ENCODE data around the gene VEGFA. TPM values are rescaled to one million over a fixed set of nuclear protein-coding genes. Genes with fewer than 3 reads are reported as not detected.

Gene VEGFA
- total RNA-seq, 4 donors from 2014 or later: 510 to 1,437 (median 630) TPM

GRCh38 chr6:43781941-43782704 lies 12.1 kb downstream of the VEGFA start:
- 77 to 84% methylated on average over 14 to 20 of the region's 20 CpGs for WGBS, 2 donors
- TF ChIP-seq CTCF (IDR thresholded peaks at IDR 0.05): no peak
- no peak for TF ChIP-seq POLR2A (IDR thresholded peaks at IDR 0.05)
- intact Hi-C loops (cut with DNase I): no loop called here
- H3K4me1 ChIP-seq: peaks cover 19 to 47% of the 10 kb centered on the region in 2 donors
- no peaks in the 10 kb centered on the region for H3K9me3 ChIP-seq
- H3K4me3 ChIP-seq (replicated peaks in 1 of 3): no peak overlapping the region
- H3K36me3 ChIP-seq: peaks cover 86 to 88% of the 10 kb centered on the region in 2 donors
- no peak for DNase-seq
- peak overlapping the region in 1 of 3 donors; percentile 24 for H3K27ac ChIP-seq
- H3K27me3 ChIP-seq: no peaks in the 10 kb centered on the region

GRCh38 chr6:43782764-43783513 lies 12.9 kb downstream of the VEGFA start:
- H3K36me3 ChIP-seq: peaks cover 78 to 80% of the 10 kb centered on the region in 2 donors
- H3K27ac ChIP-seq: peak overlapping the region in 1 of 3 donors; percentile 24
- no peak overlapping the region for H3K4me3 ChIP-seq (replicated peaks in 1 of 3)
- TF ChIP-seq POLR2A (IDR thresholded peaks at IDR 0.05): no peak
- no peak for TF ChIP-seq CTCF (IDR thresholded peaks at IDR 0.05)
- intact Hi-C loops (cut with DNase I): no loop called here
- H3K9me3 ChIP-seq: no peaks in the 10 kb centered on the region
- 77 to 84% methylated on average over 11 of the region's 11 CpGs for WGBS, 2 donors
- no peak for DNase-seq
- no peaks in the 10 kb centered on the region for H3K27me3 ChIP-seq
- H3K4me1 ChIP-seq: peaks cover 19 to 39% of the 10 kb centered on the region in 2 donors

- WGBS, 2 donors: 84 to 88% methylated on average over 26 of the region's 26 CpGs
- TF ChIP-seq POLR2A (IDR thresholded peaks at IDR 0.05) (no peak), CTCF (IDR thresholded peaks at IDR 0.05) (no peak)
- no peak for DNase-seq
- no peak overlapping the region for H3K4me3 ChIP-seq (replicated peaks in 1 of 3)
- H3K36me3 ChIP-seq: peaks cover 65 to 67% of the 10 kb centered on the region in 2 donors
- no peaks in the 10 kb centered on the region for H3K9me3 ChIP-seq
- H3K4me1 ChIP-seq: peaks cover 7 to 25% of the 10 kb centered on the region in 2 donors
- no peaks in the 10 kb centered on the region for H3K27me3 ChIP-seq
- intact Hi-C loops (cut with DNase I): no loop called here
- no peak overlapping the region for H3K27ac ChIP-seq
Observed at GRCh38 chr6:43784049-43784855, 14.2 kb downstream of the VEGFA start.

GRCh38 chr6:43785220-43785752 lies 15.3 kb downstream of the VEGFA start:
- no peak for TF ChIP-seq CTCF (IDR thresholded peaks at IDR 0.05)
- TF ChIP-seq POLR2A (IDR thresholded peaks at IDR 0.05): peak in 1 of 2 donors; percentile 23
- no peak overlapping the region for H3K4me3 ChIP-seq (replicated peaks in 1 of 3)

More at GRCh38 chr6:43785220-43785752, 15.3 kb downstream of the VEGFA start:
- no peaks in the 10 kb centered on the region for H3K9me3 ChIP-seq
- H3K4me1 ChIP-seq: peaks cover 0 to 15% of the 10 kb centered on the region in 2 donors
- H3K27me3 ChIP-seq: no peaks in the 10 kb centered on the region
- intact Hi-C loops (cut with DNase I): no loop called here
- peak overlapping the region in 1 of 3 donors; percentile 10 for H3K27ac ChIP-seq
- H3K36me3 ChIP-seq: peaks cover 55 to 57% of the 10 kb centered on the region in 2 donors
- 89 to 91% methylated on average over 14 of the region's 14 CpGs for WGBS, 2 donors
- DNase-seq: no peak
